ENCODE measurements around the gene FAU. TPM values are rescaled to one million over a fixed set of nuclear protein-coding genes. Genes with fewer than 3 reads are reported as not detected.

The FAU gene
- 1,392 TPM for polyA plus RNA-seq (2013, experiment 1 of 2)
- polyA plus RNA-seq (2013, experiment 2 of 2), result 1,437 TPM

- H3K36me3 ChIP-seq (ENCODE audit: control insufficient read depth, insufficient read depth, low read length), result peaks cover 21% of the 10 kb centered on the region
- peak within 1 kb of the TSS; percentile 79 for H2AK5ac ChIP-seq (ENCODE audit: low read length)
These were observed at the start of gene FAU, which contains the start of gene MRPL49 for GRCh38 chr11:65121865-65122696. Gene FAU, minus strand, starts transcription at chr11:65122134. Its CDS starts 321 bp downstream, at chr11:65121813. Gene MRPL49, plus strand, starts transcription at chr11:65122321. Its CDS starts 26 bp downstream, at chr11:65122347.

GRCh38 chr11:65170058-65170534 lies 48.2 kb upstream of the FAU start, which contains the start of gene SPDYC:
Gene SPDYC, plus strand, starts transcription at chr11:65170233. Its CDS starts 1,125 bp downstream, at chr11:65171358.
- no peak within 1 kb of the TSS for H3K27ac ChIP-seq (ENCODE audit: low read depth, low read length)
- WGBS (ENCODE audit: extremely low coverage, insufficient coverage, low lambda C conversion rate), result no CpG with 5 or more reads among the region's 21 CpGs
- no peak within 1 kb of the TSS for H3K4me3 ChIP-seq (ENCODE audit: low read length)

More at GRCh38 chr11:65121865-65122696, at the start of gene FAU, which contains the start of gene MRPL49:
- H3K79me2 ChIP-seq (ENCODE audit: control insufficient read depth, insufficient read depth, low read length), result peaks cover 28% of the 10 kb centered on the region
- H3K23ac ChIP-seq (ENCODE audit: low read length), result no peak within 1 kb of the TSS
- peak within 1 kb of the TSS; percentile 8 for H3K4ac ChIP-seq (ENCODE audit: low read depth, low read length)
- peak within 1 kb of the TSS; percentile 89 for H3K4me2 ChIP-seq (ENCODE audit: low read length)
- no peak within 1 kb of the TSS for H2BK15ac ChIP-seq (replicated peaks; ENCODE audit: low read depth)
- WGBS (ENCODE audit: extremely low coverage, insufficient coverage, low lambda C conversion rate), result no CpG with 5 or more reads among the region's 64 CpGs
- peak within 1 kb of the TSS; percentile 31 for H3K27ac ChIP-seq (ENCODE audit: low read depth, low read length)
- H2BK5ac ChIP-seq (ENCODE audit: low read length), result peak within 1 kb of the TSS; percentile 21
- peak within 1 kb of the TSS; percentile 95 for H4K5ac ChIP-seq (ENCODE audit: low read length)
- peak within 1 kb of the TSS; percentile 97 for H3K56ac ChIP-seq (ENCODE audit: low read length)
- H3K9ac ChIP-seq (ENCODE audit: low read length), result peak within 1 kb of the TSS; percentile 95
- no peak within 1 kb of the TSS for H4K8ac ChIP-seq (ENCODE audit: low read depth, low read length)
- no peak within 1 kb of the TSS for H2BK120ac ChIP-seq (ENCODE audit: low read depth, low read length)
- H3K79me1 ChIP-seq (ENCODE audit: low read length), result peaks cover 23% of the 10 kb centered on the region
- H3K27me3 ChIP-seq (ENCODE audit: insufficient read depth, low read length, poor library complexity), result no peaks in the 10 kb centered on the region
- H3K18ac ChIP-seq (ENCODE audit: low read length), result peak within 1 kb of the TSS; percentile 29
- peak; percentile 98 for DNase-seq
- H3K4me1 ChIP-seq (ENCODE audit: control insufficient read depth, low read depth, low read length), result peaks cover 4% of the 10 kb centered on the region
- H3K4me3 ChIP-seq (ENCODE audit: low read length), result peak within 1 kb of the TSS; percentile 98

GRCh38 chr11:65169164-65169641 lies 47.3 kb upstream of the FAU start:
- no peaks in the 10 kb centered on the region for H3K36me3 ChIP-seq (ENCODE audit: control insufficient read depth, insufficient read depth, low read length)
- no peak overlapping the region for H2BK5ac ChIP-seq (ENCODE audit: low read length)

More at GRCh38 chr11:65170058-65170534, 48.2 kb upstream of the FAU start, which contains the start of gene SPDYC:
- Histone ChIP-seq H2BK120ac (ENCODE audit: low read depth, low read length) (no peak within 1 kb of the TSS), H3K56ac (ENCODE audit: low read length) (no peak within 1 kb of the TSS), H3K9ac (ENCODE audit: low read length) (no peak within 1 kb of the TSS), H2BK15ac (replicated peaks; ENCODE audit: low read depth) (no peak within 1 kb of the TSS), H3K23ac (ENCODE audit: low read length) (no peak within 1 kb of the TSS), H3K4me1 (ENCODE audit: control insufficient read depth, low read depth, low read length) (no peaks in the 10 kb centered on the region), H2AK5ac (ENCODE audit: low read length) (no peak within 1 kb of the TSS), H3K79me1 (ENCODE audit: low read length) (no peaks in the 10 kb centered on the region), H3K36me3 (ENCODE audit: control insufficient read depth, insufficient read depth, low read length) (no peaks in the 10 kb centered on the region), H3K4ac (ENCODE audit: low read depth, low read length) (no peak within 1 kb of the TSS), H4K5ac (ENCODE audit: low read length) (no peak within 1 kb of the TSS), H3K4me2 (ENCODE audit: low read length) (no peak within 1 kb of the TSS), H3K79me2 (ENCODE audit: control insufficient read depth, insufficient read depth, low read length) (no peaks in the 10 kb centered on the region), H4K8ac (ENCODE audit: low read depth, low read length) (no peak within 1 kb of the TSS), H3K27me3 (ENCODE audit: insufficient read depth, low read length, poor library complexity) (no peaks in the 10 kb centered on the region), H3K18ac (ENCODE audit: low read length) (no peak within 1 kb of the TSS), H2BK5ac (ENCODE audit: low read length) (no peak within 1 kb of the TSS)
- DNase-seq, result peak; percentile 50

GRCh38 chr11:65167656-65168055 lies 45.7 kb upstream of the FAU start:
- Histone ChIP-seq H3K27me3 (ENCODE audit: insufficient read depth, low read length, poor library complexity) (no peaks in the 10 kb centered on the region), H3K23ac (ENCODE audit: low read length) (no peak overlapping the region), H3K4me3 (ENCODE audit: low read length) (no peak overlapping the region), H3K27ac (ENCODE audit: low read depth, low read length) (no peak overlapping the region), H3K9ac (ENCODE audit: low read length) (no peak overlapping the region), H3K36me3 (ENCODE audit: control insufficient read depth, insufficient read depth, low read length) (no peaks in the 10 kb centered on the region), H3K79me2 (ENCODE audit: control insufficient read depth, insufficient read depth, low read length) (no peaks in the 10 kb centered on the region), H3K79me1 (ENCODE audit: low read length) (no peaks in the 10 kb centered on the region), H4K5ac (ENCODE audit: low read length) (no peak overlapping the region), H3K4ac (ENCODE audit: low read depth, low read length) (no peak overlapping the region), H3K4me1 (ENCODE audit: control insufficient read depth, low read depth, low read length) (no peaks in the 10 kb centered on the region), H2BK15ac (replicated peaks; ENCODE audit: low read depth) (no peak overlapping the region), H3K56ac (ENCODE audit: low read length) (no peak overlapping the region), H3K18ac (ENCODE audit: low read length) (no peak overlapping the region), H2BK5ac (ENCODE audit: low read length) (no peak overlapping the region), H3K4me2 (ENCODE audit: low read length) (no peak overlapping the region), H2AK5ac (ENCODE audit: low read length) (no peak overlapping the region), H2BK120ac (ENCODE audit: low read depth, low read length) (no peak overlapping the region), H4K8ac (ENCODE audit: low read depth, low read length) (no peak overlapping the region)
- DNase-seq, result no peak
- WGBS (ENCODE audit: extremely low coverage, insufficient coverage, low lambda C conversion rate), result no CpG with 5 or more reads among the region's 3 CpGs

More at GRCh38 chr11:65169164-65169641, 47.3 kb upstream of the FAU start:
- Histone ChIP-seq H3K27ac (ENCODE audit: low read depth, low read length) (no peak overlapping the region), H3K27me3 (ENCODE audit: insufficient read depth, low read length, poor library complexity) (no peaks in the 10 kb centered on the region), H3K79me2 (ENCODE audit: control insufficient read depth, insufficient read depth, low read length) (no peaks in the 10 kb centered on the region), H3K4me1 (ENCODE audit: control insufficient read depth, low read depth, low read length) (no peaks in the 10 kb centered on the region), H3K4ac (ENCODE audit: low read depth, low read length) (no peak overlapping the region), H2BK120ac (ENCODE audit: low read depth, low read length) (no peak overlapping the region), H3K9ac (ENCODE audit: low read length) (no peak overlapping the region), H2BK15ac (replicated peaks; ENCODE audit: low read depth) (no peak overlapping the region), H3K4me2 (ENCODE audit: low read length) (no peak overlapping the region), H2AK5ac (ENCODE audit: low read length) (no peak overlapping the region), H3K56ac (ENCODE audit: low read length) (no peak overlapping the region), H3K18ac (ENCODE audit: low read length) (no peak overlapping the region), H4K5ac (ENCODE audit: low read length) (no peak overlapping the region), H4K8ac (ENCODE audit: low read depth, low read length) (no peak overlapping the region), H3K23ac (ENCODE audit: low read length) (no peak overlapping the region), H3K4me3 (ENCODE audit: low read length) (no peak overlapping the region), H3K79me1 (ENCODE audit: low read length) (no peaks in the 10 kb centered on the region)
- no CpG with 5 or more reads among the region's 11 CpGs for WGBS (ENCODE audit: extremely low coverage, insufficient coverage, low lambda C conversion rate)
- no peak for DNase-seq

- no peak overlapping the region for H3K56ac ChIP-seq (ENCODE audit: low read length)
- H3K18ac ChIP-seq (ENCODE audit: low read length), result no peak overlapping the region
- H3K27ac ChIP-seq (ENCODE audit: low read depth, low read length), result no peak overlapping the region
- no peak overlapping the region for H3K23ac ChIP-seq (ENCODE audit: low read length)
- H3K36me3 ChIP-seq (ENCODE audit: control insufficient read depth, insufficient read depth, low read length), result no peaks in the 10 kb centered on the region
- no peak for DNase-seq
- no peaks in the 10 kb centered on the region for H3K79me1 ChIP-seq (ENCODE audit: low read length)
- no CpG with 5 or more reads among the region's 3 CpGs for WGBS (ENCODE audit: extremely low coverage, insufficient coverage, low lambda C conversion rate)
- no peak overlapping the region for H4K8ac ChIP-seq (ENCODE audit: low read depth, low read length)
- H2BK15ac ChIP-seq (replicated peaks; ENCODE audit: low read depth), result no peak overlapping the region
- H4K5ac ChIP-seq (ENCODE audit: low read length), result no peak overlapping the region
- H3K4ac ChIP-seq (ENCODE audit: low read depth, low read length), result no peak overlapping the region
- H2BK120ac ChIP-seq (ENCODE audit: low read depth, low read length), result no peak overlapping the region
- H3K4me3 ChIP-seq (ENCODE audit: low read length), result no peak overlapping the region
- no peak overlapping the region for H3K4me2 ChIP-seq (ENCODE audit: low read length)
- no peaks in the 10 kb centered on the region for H3K4me1 ChIP-seq (ENCODE audit: control insufficient read depth, low read depth, low read length)
- H3K79me2 ChIP-seq (ENCODE audit: control insufficient read depth, insufficient read depth, low read length), result no peaks in the 10 kb centered on the region
- H3K27me3 ChIP-seq (ENCODE audit: insufficient read depth, low read length, poor library complexity), result no peaks in the 10 kb centered on the region
- H3K9ac ChIP-seq (ENCODE audit: low read length), result no peak overlapping the region
- no peak overlapping the region for H2BK5ac ChIP-seq (ENCODE audit: low read length)
- H2AK5ac ChIP-seq (ENCODE audit: low read length), result no peak overlapping the region
These were observed 45.0 kb upstream of the FAU start for GRCh38 chr11:65166893-65167292.

Measured in mesendoderm (in vitro differentiated cells).